Stimulated activated CD4-positive, alpha-beta T cell treated with anti-CD3 and anti-CD28 coated beads, Interleukin-1b, Interleukin-23, amount 100 ng/mL, for 24 hours (primary cell): ENCODE measurements around the gene MED27.
"Not testable (repeated sequence)": the region's sequence is repeated elsewhere in the genome, so short reads cannot be mapped to it uniquely, and the experiment has no call there.

ENCODE experiments used
- DNase-seq, 4 experiments: peaks; one replicate each; pipeline ENCODE4 v3.0.0-alpha.2; 2020; ENCODE audit warnings: low read depth in 4 of 4, low spot score in 1 of 4

Gene MED27

DNA sequence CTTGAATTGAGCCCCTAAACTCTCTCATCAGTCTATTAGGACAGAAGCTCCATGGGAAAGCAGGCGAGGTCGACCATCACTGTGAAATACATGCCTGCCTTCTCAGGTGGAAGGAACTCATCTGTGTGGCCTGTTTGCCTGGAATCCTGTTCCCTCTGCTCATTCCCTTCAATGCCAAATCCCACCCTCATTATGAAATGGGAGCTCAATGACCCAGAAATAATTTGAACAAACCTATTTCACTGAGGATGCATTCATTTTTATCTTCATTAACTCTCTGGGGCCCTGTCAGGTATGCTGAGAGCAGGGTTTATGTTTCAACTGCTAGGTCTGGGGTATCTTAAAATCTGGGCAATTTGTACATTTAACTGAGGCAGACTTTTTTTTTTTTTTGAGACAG is 142.2 kb downstream of the MED27 start:
- DNase-seq, result no peak

DNA sequence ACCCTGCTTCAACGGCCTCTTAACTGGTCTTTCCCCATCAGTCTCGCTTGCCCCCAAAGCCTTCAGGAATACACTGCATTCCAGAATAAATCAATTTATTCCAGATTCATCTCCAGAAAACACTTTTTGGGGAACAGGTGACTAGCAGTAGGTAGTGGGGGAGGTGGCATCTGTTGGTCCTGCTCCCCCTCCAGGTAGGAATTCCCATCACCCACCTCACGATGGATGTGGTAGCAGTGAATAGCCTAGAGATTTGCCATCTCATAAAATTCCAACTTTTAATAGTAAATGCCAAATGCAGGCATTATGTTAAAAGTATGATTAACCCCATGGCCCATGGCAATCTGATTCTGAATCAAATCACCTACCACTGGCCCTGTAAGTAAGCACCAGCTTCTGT is 142.7 kb downstream of the MED27 start:
- no peak for DNase-seq

DNA sequence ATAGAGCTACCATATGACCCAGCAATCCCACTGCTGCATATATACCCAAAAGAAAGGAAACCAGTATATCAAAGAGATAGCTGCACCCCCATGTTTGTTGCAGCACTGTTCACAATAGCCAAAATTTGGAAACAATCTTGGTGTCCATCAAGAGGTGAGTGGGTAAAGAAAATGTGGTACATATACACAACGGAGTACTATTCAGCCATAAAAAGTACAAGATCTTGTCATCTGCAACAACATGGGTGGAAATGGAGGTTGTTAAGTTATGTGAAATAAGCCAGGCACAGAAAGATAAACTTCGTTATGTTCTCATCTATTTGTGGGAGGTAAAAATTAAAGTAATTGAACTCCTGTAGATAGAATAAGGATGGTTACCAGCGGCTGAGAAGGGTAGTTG is 145.0 kb downstream of the MED27 start:
- no peak for DNase-seq

DNA sequence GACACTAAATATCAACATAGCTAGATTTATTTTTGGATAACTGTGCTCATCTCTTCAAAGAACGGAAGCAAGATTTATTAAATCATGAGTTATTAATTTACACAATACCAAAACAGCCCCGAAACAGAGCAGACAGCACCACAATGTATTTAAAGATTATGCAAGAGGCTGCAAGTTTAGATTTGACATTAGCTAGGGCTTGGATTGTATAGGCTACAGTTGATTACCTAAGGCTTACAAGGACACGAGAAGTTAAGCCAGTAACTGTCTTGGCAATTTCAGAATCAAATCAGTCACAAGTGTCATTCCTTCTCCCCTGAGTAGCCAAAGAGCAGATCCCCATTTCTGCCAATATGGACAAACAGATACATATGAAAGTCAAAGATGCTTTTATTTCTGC is 152.6 kb downstream of the MED27 start:
- DNase-seq, result no peak

DNA sequence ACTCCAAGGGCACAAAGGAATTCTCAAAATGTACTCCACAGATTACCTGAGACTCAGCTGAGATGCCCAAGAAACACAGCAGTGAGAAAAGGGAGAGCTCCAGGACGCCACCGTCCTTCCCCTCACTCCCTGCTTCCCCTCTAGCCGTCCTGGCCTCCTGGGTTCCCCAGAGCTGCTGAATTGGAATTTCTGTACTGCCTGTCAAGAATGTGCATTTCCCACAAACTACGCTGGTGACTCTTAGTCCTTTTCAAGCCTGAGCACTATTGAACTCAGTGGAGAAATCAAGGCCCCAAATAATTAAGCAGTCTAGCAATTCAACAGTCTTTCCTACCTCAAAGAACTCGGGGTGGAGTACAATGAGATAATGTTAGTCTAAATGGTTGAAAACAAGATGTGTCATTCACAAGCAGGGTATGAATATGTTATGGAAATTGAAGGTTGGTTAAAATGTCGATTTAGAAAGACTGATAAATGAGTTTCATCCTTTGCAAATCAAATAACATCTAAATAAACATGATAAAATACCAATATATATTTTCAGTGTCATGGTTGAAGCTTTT is 153.2 kb downstream of the MED27 start:
- DNase-seq, result no peak

DNA sequence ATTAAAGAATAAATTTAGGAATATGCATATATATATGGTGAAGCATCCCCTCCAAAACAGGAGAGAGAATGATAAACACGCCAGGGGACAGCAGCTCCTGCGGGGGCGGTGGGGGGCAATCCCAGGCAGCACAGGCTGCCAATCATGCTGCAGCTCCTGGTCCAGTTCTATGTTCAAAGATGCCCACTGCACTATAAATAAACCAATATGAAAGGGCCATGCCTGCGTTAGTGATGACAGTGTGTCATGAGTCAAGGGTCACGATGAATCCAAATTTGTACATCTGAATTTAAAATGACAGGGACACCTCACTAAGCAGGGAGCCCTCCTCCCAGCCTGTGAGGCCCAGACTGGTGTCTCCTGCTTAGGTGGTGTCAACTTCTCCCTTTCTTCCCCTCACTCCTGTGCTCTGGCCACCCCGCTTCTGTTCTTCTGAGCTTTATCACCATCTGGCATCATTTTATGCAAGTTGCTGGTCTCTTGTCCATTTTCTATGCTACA is 153.9 kb downstream of the MED27 start:
- DNase-seq, result no peak

DNA sequence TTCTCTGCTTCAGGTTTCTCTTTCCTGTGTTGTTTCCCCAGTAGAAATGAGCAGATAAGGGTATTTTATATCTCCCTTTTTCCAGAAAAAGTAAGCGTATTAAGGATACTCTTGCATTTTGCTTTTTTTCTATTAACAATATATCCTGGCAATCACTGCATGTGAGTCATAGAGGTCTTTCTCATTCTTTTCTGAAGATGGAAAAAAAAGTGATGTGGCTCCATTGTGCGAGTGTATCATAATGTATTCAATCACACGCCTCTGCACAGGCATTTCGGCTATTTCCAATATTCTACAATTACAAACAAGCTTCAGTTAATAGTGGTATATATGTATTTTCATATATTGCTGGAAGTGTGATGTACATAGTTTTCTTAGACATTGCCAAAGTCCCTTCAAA is 155.9 kb downstream of the MED27 start:
- DNase-seq, result no peak

DNA sequence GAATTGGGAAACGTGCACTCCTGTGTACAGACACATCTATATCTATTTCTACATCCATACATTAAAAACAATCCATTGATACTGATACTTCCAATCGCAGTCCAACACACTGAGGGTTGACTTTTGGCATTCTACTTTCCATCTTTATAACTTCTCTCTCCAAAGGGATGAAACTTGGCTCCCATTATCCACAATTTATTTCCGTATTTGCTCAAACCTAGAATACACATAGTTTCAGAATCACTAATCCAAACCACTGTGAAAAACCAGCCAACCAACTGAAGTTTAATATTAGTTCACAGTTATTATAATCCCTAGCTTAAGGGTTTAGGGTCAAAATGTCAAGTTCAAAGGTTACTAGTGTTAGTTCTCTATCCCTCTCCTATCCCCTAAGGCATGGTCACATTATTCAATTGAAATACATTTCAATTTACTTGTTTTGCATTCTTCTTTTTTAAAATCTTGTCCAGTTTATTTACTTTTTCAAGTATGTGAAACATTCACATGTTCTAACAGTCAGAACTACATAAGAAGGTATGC is 156.5 kb downstream of the MED27 start:
- DNase-seq, result no peak

DNA sequence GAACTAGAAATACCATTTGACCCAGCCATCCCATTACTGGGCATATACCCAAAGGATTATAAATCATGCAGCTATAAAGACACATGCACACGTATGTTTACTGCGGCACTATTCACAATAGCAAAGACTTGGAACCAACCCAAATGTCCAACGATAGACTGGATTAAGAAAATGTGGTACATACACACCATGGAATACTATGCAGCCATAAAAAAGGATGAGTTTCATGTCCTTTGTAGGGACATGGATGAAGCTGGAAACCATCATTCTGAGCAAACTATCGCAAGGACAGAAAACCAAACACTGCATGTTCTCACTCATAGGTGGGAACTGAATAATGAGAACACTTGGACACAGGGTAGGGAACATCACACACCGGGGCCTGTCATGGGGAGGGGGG is 158.0 kb downstream of the MED27 start:
- not testable (repeated sequence) for DNase-seq

DNA sequence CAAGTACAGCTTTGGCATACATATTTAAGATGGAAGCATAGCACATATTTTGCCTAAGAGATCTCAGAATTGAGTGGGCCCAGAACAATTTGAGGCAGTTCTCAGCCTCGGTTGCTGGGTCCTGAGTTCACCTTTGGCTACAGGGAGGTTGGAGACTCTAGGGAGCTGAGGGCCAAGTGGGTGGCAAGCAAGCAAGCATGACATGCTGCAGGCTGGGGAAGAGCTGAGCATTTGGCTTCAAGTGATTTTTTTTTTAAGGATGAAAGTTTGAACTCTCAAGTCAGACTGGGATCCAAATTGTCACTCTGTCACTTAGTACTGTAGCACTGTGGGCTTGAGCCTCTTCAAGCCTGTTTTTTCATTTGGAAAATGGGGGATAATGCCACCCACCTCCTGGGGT is 160.5 kb downstream of the MED27 start:
- DNase-seq, result no peak

DNA sequence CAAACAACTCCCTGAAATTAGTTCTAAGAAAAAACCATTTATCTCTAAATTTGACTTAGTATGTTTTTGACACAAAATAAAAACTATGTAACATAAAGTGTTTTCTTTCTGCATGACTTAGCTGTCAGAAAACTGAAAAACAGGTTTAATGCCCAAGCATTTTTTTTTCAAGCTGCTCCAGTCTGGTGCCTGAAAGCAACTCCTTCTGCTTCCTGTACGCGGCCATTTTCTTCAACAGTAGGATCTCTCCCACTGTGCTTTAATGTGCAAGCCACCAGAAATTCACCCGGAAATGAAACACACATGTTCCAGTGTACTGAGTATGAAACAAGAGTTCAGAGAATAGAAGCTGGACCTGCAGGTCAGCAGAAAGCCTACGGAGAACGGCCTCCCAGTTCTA is 161.2 kb downstream of the MED27 start:
- no peak for DNase-seq

DNA sequence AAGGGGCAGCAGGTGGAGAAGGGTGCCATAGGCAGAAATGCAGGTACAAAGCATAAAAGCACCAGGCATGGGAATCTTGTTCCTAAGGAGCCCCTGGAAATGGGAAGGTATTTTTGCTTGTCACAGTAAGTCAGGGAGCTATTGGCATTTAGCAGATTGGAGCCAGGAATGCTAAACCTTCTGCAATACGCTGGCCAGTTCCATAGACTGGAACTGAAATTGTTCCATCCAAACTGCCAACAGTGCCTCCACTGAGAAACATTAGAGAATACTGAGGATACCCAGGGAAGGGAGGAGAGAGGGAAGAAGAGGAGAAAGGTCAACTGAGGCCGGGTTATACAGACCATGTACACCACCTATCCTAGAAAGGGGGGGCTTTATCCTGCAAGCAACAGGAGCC is 162.7 kb downstream of the MED27 start:
- DNase-seq, result no peak

DNA sequence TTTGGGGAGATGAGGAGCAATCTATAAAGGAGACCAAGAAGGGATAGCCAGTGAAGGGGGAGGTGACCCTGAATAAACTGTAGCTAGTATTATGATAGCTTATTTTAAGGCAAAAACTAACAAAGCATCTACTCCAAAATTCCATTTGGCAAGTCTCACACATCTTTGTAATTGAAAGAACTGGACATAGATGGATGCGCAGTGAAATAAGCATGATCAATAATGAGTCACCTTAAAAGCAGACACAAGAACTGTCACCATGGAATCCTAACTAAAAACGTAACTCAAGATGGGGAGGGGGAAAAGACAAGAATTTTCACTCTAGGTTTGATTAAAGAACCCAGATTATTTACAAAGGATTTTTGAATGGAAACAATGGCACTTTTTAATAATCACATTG is 164.5 kb downstream of the MED27 start:
- no peak for DNase-seq

DNA sequence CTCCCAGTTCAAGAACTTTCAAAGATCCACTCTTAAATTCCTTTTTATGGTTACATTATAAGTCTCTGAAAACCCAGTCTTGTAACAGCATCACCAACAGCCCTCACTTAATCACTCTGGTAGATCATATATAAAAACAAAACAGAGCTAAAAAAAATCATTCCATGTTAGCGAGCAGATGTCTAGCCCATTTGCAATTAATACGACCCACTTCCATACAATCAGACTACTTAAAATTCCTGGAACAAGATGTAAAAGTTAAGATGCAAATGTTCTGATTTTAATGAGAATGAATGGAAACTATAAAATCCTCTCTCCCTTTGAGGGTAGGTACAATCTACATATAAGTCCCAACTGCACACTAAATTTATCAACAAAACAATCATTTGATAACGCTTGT is 167.0 kb downstream of the MED27 start:
- DNase-seq, result no peak

DNA sequence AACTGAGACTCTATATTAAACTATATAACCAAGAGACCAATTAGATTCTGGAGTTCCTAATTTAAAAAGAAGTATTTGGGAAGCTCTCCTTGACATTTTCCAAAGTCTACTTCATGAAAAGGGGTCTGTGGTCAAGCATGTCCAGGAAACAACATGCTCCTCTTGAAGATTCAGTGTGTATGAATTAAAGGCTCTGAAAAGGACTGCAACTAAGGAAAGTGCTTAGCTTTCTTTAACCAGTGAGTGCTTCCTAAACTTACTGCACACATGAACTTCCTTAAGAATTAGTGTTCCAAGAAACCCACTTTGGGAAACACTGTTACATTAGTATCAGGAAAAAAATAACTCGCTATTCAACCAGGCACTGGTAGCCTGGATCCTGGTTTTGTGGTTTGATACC is 167.6 kb downstream of the MED27 start:
- no peak for DNase-seq

DNA sequence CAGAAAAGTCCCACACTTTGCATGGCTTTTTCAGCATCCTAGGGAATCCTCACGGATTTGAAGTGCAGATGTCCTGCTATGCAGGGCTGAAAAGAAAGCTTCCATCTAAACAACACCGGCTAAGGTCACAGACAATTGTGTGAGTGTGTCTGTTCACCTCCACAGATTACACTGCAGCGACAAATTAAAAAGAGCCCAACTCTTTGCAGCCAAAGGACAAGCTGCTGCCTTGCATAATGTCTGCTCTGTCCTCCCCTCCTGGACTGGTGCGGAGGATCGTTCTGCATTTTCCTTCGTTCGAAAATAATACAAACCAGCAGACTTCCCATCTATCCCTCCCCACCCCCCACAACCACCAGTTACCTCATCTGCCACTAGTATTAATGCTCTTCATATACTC is 169.1 kb downstream of the MED27 start:
- DNase-seq, result no peak

DNA sequence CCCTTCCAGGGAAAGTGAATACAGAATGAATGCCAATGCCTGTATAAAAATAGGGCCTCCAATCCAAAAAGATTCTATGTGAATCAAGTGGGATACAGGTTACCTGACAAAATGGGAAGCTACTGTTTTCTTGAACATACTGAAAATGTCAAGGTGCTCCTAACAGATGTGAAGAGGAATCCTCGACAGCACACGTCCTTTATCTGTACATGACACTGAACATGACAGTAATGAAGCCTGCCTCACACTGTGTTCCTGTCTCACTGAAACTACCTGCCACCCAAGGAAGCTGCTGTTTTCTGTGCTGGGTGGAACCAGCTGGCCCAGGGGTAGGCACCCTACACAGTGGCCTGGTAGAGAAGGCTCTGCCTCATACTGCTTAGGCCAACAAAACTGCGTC is 174.5 kb downstream of the MED27 start:
- DNase-seq, result no peak

DNA sequence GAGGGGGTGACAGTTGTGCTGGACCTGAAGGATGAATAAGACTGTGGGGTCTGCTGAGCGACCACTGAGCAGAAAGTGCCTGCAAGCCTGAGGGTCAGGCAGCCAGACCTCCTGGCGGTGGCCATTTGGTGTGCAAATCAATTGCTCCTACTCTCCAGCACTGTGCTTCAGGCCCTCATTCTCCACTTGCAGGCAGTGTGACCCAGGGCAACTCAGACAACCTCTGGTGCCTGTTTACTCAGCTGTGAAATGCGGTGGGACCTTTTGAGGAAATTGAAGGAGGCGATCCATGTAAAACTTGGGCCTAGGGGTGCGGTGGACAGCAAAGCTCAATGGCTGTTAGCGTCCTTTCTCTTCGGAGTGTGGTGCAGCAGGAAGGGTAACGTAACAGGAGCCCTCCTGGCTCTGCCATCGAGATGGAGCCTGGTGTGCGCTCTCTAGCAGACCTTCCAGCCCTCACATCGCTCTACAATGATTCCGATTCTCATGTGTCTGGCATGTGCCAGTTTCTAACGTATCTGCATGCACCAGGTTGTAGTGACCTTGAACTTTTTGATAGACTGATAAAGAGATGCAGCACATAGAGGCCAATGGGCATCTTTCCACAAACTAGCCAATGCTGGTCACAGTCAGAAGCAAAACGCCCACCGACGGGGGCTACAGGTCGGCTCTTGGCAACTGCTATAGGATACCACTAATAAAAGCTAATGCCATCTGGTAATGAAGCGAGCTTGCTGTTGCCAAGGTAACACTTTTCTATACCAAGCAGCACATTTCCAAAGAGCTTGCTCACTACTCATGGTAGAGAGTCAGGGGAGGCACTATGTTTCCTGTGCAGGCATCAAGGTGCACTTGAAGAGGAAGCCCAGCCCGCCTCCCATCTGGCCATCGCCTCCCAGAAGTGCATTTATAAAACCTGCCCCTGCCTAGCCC is 180.1 kb downstream of the MED27 start:
- no peak for DNase-seq

DNA sequence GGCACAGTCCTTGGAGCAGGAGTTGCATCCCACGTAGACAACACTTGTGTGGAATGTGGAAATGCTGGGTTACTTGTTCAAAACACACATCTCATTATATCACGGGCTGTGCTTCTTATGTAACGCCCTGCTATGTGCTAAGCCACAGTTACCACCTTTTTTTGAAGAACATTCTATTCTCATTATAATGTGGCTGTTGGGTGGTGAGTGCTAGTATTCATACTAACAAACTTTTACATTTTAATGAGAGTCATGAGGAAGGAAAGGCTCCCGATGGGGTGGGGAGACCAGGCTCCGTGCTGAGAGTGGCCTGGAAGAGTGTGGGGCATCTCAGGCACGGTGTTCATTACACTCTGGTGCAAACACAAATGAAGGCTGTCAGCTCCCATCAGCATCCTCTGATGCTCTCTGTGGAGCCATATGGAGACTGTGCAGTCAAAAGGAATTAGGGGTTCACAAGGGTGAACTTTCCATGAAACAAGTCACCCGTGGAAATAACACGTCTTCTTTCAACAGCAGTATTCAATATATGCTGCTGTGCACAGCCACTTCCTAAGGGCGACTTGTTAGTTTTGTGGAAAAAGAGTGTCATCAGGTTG is 186.7 kb downstream of the MED27 start:
- DNase-seq, result no peak

DNA sequence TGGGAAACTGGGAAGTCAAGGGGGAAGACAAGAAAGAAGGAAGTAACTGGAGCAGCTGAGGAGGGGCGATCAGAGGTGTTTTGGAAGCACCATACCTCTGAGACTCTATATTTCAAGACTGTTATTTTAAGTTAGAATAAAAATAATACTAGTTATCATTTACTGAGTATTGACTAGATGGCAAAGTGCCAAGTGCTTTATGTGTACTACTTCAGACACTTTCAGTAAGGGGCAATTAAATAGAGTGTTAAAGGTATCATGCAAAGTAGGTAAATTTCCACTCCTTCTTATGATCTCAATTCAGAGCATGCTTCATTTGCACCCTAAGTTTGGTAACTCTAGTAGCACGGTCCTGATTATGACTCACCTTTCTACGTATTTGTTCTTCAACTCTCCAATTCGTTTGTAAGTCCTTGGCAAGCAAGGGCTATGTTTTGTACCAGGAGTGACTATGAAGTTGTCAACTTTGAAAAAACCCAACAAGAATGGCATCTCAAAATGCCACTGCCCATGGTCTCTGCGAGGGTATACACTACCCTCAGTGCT is 187.4 kb downstream of the MED27 start:
- no peak for DNase-seq

DNA sequence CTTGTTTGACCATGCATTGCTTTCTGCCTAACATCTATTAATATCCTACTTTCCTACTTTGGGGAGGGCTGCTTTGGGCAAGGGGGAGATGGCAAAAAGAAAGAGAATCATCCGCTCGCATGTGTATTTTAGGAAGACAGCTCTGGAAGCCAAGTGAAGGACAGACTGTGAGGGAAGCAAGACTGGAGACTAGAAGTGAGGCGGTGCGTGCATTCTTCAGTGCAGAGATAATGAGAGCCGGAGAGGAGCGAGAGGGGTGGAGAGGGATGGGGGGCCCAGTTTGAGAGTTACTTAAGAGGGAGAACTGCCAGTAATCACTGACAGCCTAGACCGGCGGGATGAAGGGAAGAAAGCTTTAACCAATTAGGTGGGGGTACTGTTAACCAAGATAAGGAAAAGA is 188.1 kb downstream of the MED27 start:
- no peak for DNase-seq
